IPS-20b (cell line): ENCODE data around the gene IVD.

Experiments
- H3K27ac ChIP-seq: one replicate; pipeline ENCODE4 v1.5.1; 2013; ENCODE audit warnings: low read length
- H3K27me3 ChIP-seq: 2 replicates; pipeline ENCODE4 v1.6.1; 2013; ENCODE audit warnings: mild to moderate bottlenecking, low read length, inconsistent platforms; ENCODE audit not compliant: insufficient read depth
- H3K36me3 ChIP-seq: 2 replicates; pipeline ENCODE4 v1.6.1; 2013; ENCODE audit warnings: low read depth, mild to moderate bottlenecking, inconsistent platforms, low read length, moderate library complexity; ENCODE audit not compliant: insufficient read depth
- H3K4me1 ChIP-seq: 2 replicates; pipeline ENCODE4 v1.6.1; 2013; ENCODE audit warnings: mild to moderate bottlenecking, control low read depth, inconsistent platforms, low read length, moderate library complexity; ENCODE audit not compliant: insufficient read depth
- H3K4me3 ChIP-seq: 2 replicates; pipeline ENCODE4 v1.5.1; 2013; ENCODE audit warnings: mild to moderate bottlenecking, low read length, inconsistent platforms
- H3K9ac ChIP-seq: 2 replicates; pipeline ENCODE4 v1.6.1; 2013; ENCODE audit warnings: low read depth, mild to moderate bottlenecking, inconsistent platforms, low read length, moderate library complexity
- H3K9me3 ChIP-seq: 2 replicates; pipeline ENCODE4 v1.6.1; 2013; ENCODE audit warnings: mild to moderate bottlenecking, low read depth, low read length, inconsistent platforms; ENCODE audit not compliant: insufficient read depth

The IVD gene

DNA sequence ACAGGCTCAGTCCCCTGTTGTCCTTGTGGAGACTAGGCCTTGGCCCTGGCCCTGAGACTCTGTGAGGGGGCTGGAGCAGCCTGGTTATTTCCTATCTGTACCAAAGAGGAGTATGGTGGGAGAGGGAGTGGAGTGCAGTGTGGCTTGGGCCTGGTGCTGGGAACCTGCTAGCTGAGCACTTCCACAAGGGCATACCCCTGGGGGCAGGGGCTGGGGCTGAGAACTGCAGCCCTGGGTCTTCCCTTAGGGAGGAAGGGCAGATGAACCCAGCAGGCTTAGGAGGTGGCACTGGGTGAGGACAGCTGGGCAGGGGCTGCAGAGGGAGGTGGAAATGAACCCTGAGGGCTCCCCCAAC is 61.6 kb downstream of the IVD start:
- Histone ChIP-seq H3K4me3 (no peak overlapping the region), H3K27ac (no peak overlapping the region), H3K4me1 (0 out of 2 replicates have a peak, but pooled peaks cover 2% of the 10 kb centered on the region), H3K9ac (no peak overlapping the region), H3K36me3 (peaks cover 62% of the 10 kb centered on the region), H3K27me3 (peaks cover 8% of the 10 kb centered on the region; the same call in 1 of the 2 replicates), H3K9me3 (no peaks in the 10 kb centered on the region)

DNA sequence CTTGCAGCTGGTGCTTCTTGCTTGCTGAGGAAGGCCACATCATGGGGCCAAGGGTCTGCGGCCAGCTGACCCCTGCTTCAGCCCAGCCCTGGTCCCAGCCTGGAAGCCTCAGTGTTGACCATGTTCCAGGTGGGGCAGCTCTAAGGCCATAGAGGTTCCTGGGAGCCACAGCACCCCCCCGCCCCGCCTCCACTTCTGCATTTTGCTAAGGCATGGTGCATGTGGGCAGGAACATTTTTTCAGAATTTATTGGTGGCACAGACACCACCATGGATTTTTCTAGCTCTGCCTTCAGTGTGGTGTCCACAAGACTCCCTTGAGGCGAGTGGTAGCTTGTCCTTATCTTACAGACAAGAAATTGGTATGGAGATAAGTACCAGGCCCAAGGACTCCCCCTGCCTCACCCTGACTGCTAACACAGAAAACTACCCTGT is 63.3 kb downstream of the IVD start:
- no peak overlapping the region for H3K4me3 ChIP-seq
- peaks cover 15% of the 10 kb centered on the region; the same call in 1 of the 2 replicates for H3K27me3 ChIP-seq
- H3K4me1 ChIP-seq, result 0 out of 2 replicates have a peak, but pooled peaks cover 2% of the 10 kb centered on the region
- no peaks in the 10 kb centered on the region for H3K9me3 ChIP-seq
- peaks cover 45% of the 10 kb centered on the region for H3K36me3 ChIP-seq
- H3K9ac ChIP-seq, result no peak overlapping the region
- H3K27ac ChIP-seq, result no peak overlapping the region

DNA sequence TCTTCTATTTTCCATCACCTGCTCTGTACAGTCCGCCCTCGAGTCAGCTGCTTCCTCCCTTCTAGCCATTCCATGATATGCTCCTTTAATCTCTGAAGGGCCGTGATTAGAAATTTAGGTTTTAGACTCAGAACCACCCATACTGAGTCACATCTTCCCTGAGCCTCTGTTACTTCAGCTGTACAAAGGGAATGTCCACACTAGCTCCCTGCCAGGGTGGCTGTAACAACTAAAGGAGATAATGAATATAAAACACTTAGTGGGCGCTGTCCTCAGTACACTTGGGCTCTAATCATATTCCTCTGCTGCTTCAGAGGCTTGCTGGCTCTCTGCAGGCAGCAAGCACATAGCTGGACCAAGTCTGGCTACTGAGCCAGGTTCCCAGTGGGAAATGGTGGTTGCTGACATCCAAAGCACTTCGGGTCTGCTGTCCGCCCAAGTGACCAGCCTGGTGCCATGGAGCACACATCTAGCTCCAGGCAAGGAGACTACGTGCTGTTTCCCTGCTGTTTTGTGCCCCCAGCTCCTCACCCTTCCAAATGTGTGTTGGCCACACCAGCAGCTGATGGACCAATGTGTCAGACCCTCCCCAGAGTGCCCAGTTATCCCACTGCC is 64.3 kb downstream of the IVD start:
- 0 out of 2 replicates have a peak, but pooled peaks cover 2% of the 10 kb centered on the region for H3K4me1 ChIP-seq
- H3K9me3 ChIP-seq, result no peaks in the 10 kb centered on the region
- peak overlapping the region; percentile 83; the same call in 1 of the 2 replicates for H3K9ac ChIP-seq
- H3K27me3 ChIP-seq, result peaks cover 15% of the 10 kb centered on the region; the same call in 1 of the 2 replicates
- H3K27ac ChIP-seq, result no peak overlapping the region
- H3K4me3 ChIP-seq, result peak overlapping the region; percentile 76
- peaks cover 36% of the 10 kb centered on the region for H3K36me3 ChIP-seq

DNA sequence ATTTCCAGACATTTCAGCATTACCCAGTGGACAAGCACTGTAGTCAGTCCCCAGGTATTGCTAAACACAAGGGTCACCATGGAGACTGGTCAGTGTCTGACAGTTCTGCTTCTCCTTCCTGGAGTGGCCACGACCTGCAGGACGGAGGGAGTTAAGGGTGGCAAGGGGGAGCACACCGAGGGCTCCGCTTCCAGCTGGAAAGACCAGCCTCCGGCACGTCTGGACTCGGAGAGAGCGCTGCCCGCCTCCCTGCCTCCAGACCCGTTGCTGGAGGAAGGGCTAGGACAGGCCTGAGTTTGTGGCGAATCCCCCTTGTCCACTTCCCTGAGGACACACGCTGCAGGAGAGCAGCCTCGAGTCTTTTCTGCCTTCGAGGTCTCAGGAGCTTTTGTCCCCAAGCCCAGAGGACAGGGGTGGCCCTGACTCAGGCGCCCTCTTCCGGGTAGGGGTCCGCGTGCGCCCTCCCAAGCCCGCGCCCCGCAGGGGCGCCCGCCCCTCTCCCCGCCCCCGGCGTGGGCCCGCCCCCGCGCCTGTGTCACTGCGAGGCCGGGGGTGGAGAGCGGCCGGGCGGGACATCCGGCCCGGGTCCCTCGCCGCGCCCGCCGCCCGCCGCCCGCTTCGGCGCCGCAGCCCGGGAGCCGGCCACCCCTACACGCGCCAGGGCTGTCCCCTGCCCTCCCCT is 65.0 kb downstream of the IVD start, which contains the start of gene CHST14:
CHST14 (plus strand) TSS at position 562 of the 682 bp plus-strand sequence. CDS start 230 bp downstream, outside the sequence.
- H3K9me3 ChIP-seq, result no peaks in the 10 kb centered on the region
- H3K9ac ChIP-seq, result peak within 1 kb of the TSS; percentile 84
- H3K27ac ChIP-seq, result peak within 1 kb of the TSS; percentile 53
- 0 out of 2 replicates have a peak, but pooled peaks cover 2% of the 10 kb centered on the region for H3K4me1 ChIP-seq
- peaks cover 15% of the 10 kb centered on the region; the same call in 1 of the 2 replicates for H3K27me3 ChIP-seq
- peak within 1 kb of the TSS; percentile 84 for H3K4me3 ChIP-seq
- peaks cover 29% of the 10 kb centered on the region for H3K36me3 ChIP-seq
